PC-9 (cell line): ENCODE results near the gene KATNB1.

Experiments used
- CTCF ChIP-seq: fragments of 200-600 bp; sonication (generic); conservative IDR thresholded peaks from 2 replicates; pipeline ENCODE4 v1.6.1; 2017; ENCODE audit warnings: mixed run types, antibody characterized with exemption, mild to moderate bottlenecking, moderate library complexity
- EZH2 ChIP-seq: fragments of 200-600 bp; sonication (generic); IDR thresholded peaks from 2 replicates; pipeline ENCODE4 v1.8.0; 2017; ENCODE audit warnings: antibody characterized with exemption, low read depth

- TF ChIP-seq CTCF (no peak), EZH2 (no peak)
Measured at GRCh38 chr16:57740423-57741071, 5.0 kb downstream of the KATNB1 start.
